NCI-H187 treated with DMSO at 0.1 percent for 48 hours (cell line): ENCODE measurements around the gene TCFL5.
"Not testable (repeated sequence)": the region's sequence is repeated elsewhere in the genome, so short reads cannot be mapped to it uniquely, and the experiment has no call there.

Source experiments
- DNase-seq: peaks from one replicate; lab custom pipeline; 2025; lab: John Stamatoyannopoulos, UW

The TCFL5 gene

GRCh38 chr20:62853304-62853703, 8.3 kb downstream of the TCFL5 start:
- not testable (repeated sequence) for DNase-seq

- no peak for DNase-seq
Measured at GRCh38 chr20:62852841-62853240, 8.8 kb downstream of the TCFL5 start.

- DNase-seq, result no peak
Measured at GRCh38 chr20:62852196-62852595, 9.4 kb downstream of the TCFL5 start.

GRCh38 chr20:62850333-62850974, 11.2 kb downstream of the TCFL5 start:
- DNase-seq, result no peak

GRCh38 chr20:62849431-62849830, 12.2 kb downstream of the TCFL5 start:
- no peak for DNase-seq

GRCh38 chr20:62848917-62849316, 12.7 kb downstream of the TCFL5 start:
- not testable (repeated sequence) for DNase-seq

GRCh38 chr20:62846166-62846890, 15.3 kb downstream of the TCFL5 start:
- DNase-seq, result no peak

GRCh38 chr20:62845416-62846160, 16.0 kb downstream of the TCFL5 start:
- DNase-seq, result no peak

- DNase-seq, result no peak
Measured at GRCh38 chr20:62844182-62844581, 17.4 kb downstream of the TCFL5 start.

- no peak for DNase-seq
Measured at GRCh38 chr20:62843656-62844055, 18.0 kb downstream of the TCFL5 start.

GRCh38 chr20:62841705-62842212, 19.9 kb downstream of the TCFL5 start:
- DNase-seq, result no peak

GRCh38 chr20:62840244-62841197, 21.1 kb downstream of the TCFL5 start:
- no peak for DNase-seq

GRCh38 chr20:62839816-62840215, 21.8 kb downstream of the TCFL5 start:
- DNase-seq, result no peak

- no peak for DNase-seq
Measured at GRCh38 chr20:62839261-62839660, 22.4 kb downstream of the TCFL5 start.

GRCh38 chr20:62838128-62838891, 23.3 kb downstream of the TCFL5 start:
- DNase-seq, result no peak

- no peak for DNase-seq
Measured at GRCh38 chr20:62837790-62838127, 23.9 kb downstream of the TCFL5 start.

GRCh38 chr20:62836967-62837490, 24.6 kb downstream of the TCFL5 start:
- no peak for DNase-seq

GRCh38 chr20:62835931-62836861, 25.4 kb downstream of the TCFL5 start:
- DNase-seq, result no peak

GRCh38 chr20:62834967-62835730, 26.5 kb downstream of the TCFL5 start:
- DNase-seq, result no peak
